ENCODE results near the gene GLCCI1.

Gene GLCCI1

GRCh38 chr7:7968544-7969305 lies at the start of gene GLCCI1:
Gene GLCCI1 (plus strand): TSS chr7:7968796. CDS start chr7:7969351, 555 bp downstream.
- DNase-seq = peak; percentile 97

- no peak for DNase-seq
Observed at GRCh38 chr7:7919449-7919945, 49.1 kb upstream of the GLCCI1 start.

GRCh38 chr7:7920056-7920455 lies 48.5 kb upstream of the GLCCI1 start:
- DNase-seq = no peak

GRCh38 chr7:7920481-7920880 lies 48.1 kb upstream of the GLCCI1 start:
- no peak for DNase-seq

- no peak for DNase-seq
Observed at GRCh38 chr7:7921830-7922229, 46.8 kb upstream of the GLCCI1 start.

GRCh38 chr7:7922684-7923385 lies 45.8 kb upstream of the GLCCI1 start:
- no peak for DNase-seq

- DNase-seq = no peak
Observed at GRCh38 chr7:7923818-7924217, 44.8 kb upstream of the GLCCI1 start.

- no peak for DNase-seq
Observed at GRCh38 chr7:7924303-7924702, 44.3 kb upstream of the GLCCI1 start.

- no peak for DNase-seq
Observed at GRCh38 chr7:7931626-7932025, 37.0 kb upstream of the GLCCI1 start.

GRCh38 chr7:7932553-7932952 lies 36.0 kb upstream of the GLCCI1 start:
- no peak for DNase-seq

- no peak for DNase-seq
Observed at GRCh38 chr7:7933915-7934526, 34.6 kb upstream of the GLCCI1 start.

GRCh38 chr7:7934945-7935344 lies 33.7 kb upstream of the GLCCI1 start:
- DNase-seq = no peak

GRCh38 chr7:7938471-7938870 lies 30.1 kb upstream of the GLCCI1 start:
- DNase-seq = no peak

- DNase-seq = no peak
Observed at GRCh38 chr7:7943951-7944350, 24.6 kb upstream of the GLCCI1 start.

- no peak for DNase-seq
Observed at GRCh38 chr7:7944619-7945282, 23.8 kb upstream of the GLCCI1 start.

- no peak for DNase-seq
Observed at GRCh38 chr7:7946486-7946885, 22.1 kb upstream of the GLCCI1 start.

GRCh38 chr7:7948232-7948631 lies 20.4 kb upstream of the GLCCI1 start:
- DNase-seq = no peak

- no peak for DNase-seq
Observed at GRCh38 chr7:7953806-7954205, 14.8 kb upstream of the GLCCI1 start.

GRCh38 chr7:7956531-7957128 lies 12.0 kb upstream of the GLCCI1 start:
- no peak for DNase-seq

- DNase-seq = no peak
Observed at GRCh38 chr7:7957513-7957912, 11.1 kb upstream of the GLCCI1 start.

- no peak for DNase-seq
Observed at GRCh38 chr7:7959979-7960670, 8.5 kb upstream of the GLCCI1 start.

GRCh38 chr7:7962851-7963250 lies 5.7 kb upstream of the GLCCI1 start:
- no peak for DNase-seq

Measured in NCI-H446 treated with DMSO at 0.1 percent for 48 hours (cell line).